Dermis microvascular lymphatic vessel endothelial cell (primary cell): ENCODE results near the gene AUTS2. TPM values are rescaled to one million over a fixed set of nuclear protein-coding genes. Genes with fewer than 3 reads are reported as not detected.
A peak's percentile ranks its signal among the peaks of the same experiment; 100 is the strongest.

Experiments used
- DNase-seq, 2 donors: peaks; one replicate each; pipeline versions ENCODE4 v3.0.0 to v3.0.0-alpha.2; 2010; ENCODE audit warnings: low read depth in 2 of 2
- total RNA-seq: library from RNA; depleted of rRNA; stranded (reverse); fragments of >200 nt; gene quantifications from 2 replicates; pipeline ENCODE4 v1.2.1, GENCODE V29; 2014

AUTS2 gene
- total RNA-seq, 1 donor from 2014 or later, result 0.51 TPM

- DNase-seq, result no peak
Measured at GRCh38 chr7:69622960-69623359, 24.7 kb downstream of the AUTS2 start.

GRCh38 chr7:69624435-69625230 lies 26.4 kb downstream of the AUTS2 start:
- no peak for DNase-seq

GRCh38 chr7:69625238-69625637 lies 27.0 kb downstream of the AUTS2 start:
- DNase-seq, result no peak

GRCh38 chr7:69625798-69626197 lies 27.5 kb downstream of the AUTS2 start:
- no peak for DNase-seq

GRCh38 chr7:69630292-69630691 lies 32.0 kb downstream of the AUTS2 start:
- no peak for DNase-seq

- DNase-seq, result no peak
Measured at GRCh38 chr7:69631131-69631530, 32.9 kb downstream of the AUTS2 start.

GRCh38 chr7:69632280-69632679 lies 34.0 kb downstream of the AUTS2 start:
- no peak for DNase-seq

GRCh38 chr7:69633122-69633831 lies 35.0 kb downstream of the AUTS2 start:
- no peak for DNase-seq

- DNase-seq, result no peak
Measured at GRCh38 chr7:69635555-69636185, 37.4 kb downstream of the AUTS2 start.

- DNase-seq, result no peak
Measured at GRCh38 chr7:69638674-69639073, 40.4 kb downstream of the AUTS2 start.

GRCh38 chr7:69640216-69640615 lies 41.9 kb downstream of the AUTS2 start:
- no peak for DNase-seq

GRCh38 chr7:69640925-69641594 lies 42.8 kb downstream of the AUTS2 start:
- DNase-seq, result no peak

- DNase-seq, result no peak
Measured at GRCh38 chr7:69643265-69643664, 45.0 kb downstream of the AUTS2 start.

- no peak for DNase-seq
Measured at GRCh38 chr7:69643708-69644445, 45.6 kb downstream of the AUTS2 start.

GRCh38 chr7:69645683-69646082 lies 47.4 kb downstream of the AUTS2 start:
- no peak for DNase-seq

GRCh38 chr7:69651101-69651590 lies 52.9 kb downstream of the AUTS2 start:
- DNase-seq, result no peak

GRCh38 chr7:69652947-69653701 lies 54.8 kb downstream of the AUTS2 start:
- DNase-seq, result no peak

- no peak for DNase-seq
Measured at GRCh38 chr7:69653806-69654205, 55.5 kb downstream of the AUTS2 start.

GRCh38 chr7:69654381-69654780 lies 56.1 kb downstream of the AUTS2 start:
- DNase-seq, result peak in 1 of 2 donors; percentile 6
